IMR-90 (cell line): Measurements from ENCODE around the gene ABHD5. TPM values are rescaled to one million over a fixed set of nuclear protein-coding genes. Genes with fewer than 3 reads are reported as not detected.

Experiments
- ATAC-seq: fragments of 200-7000 bp; cut with Tn5 transposase; 2 replicates; pipeline ENCODE4 v1.9.1; 2020; ENCODE audit warnings: low read depth, mild to moderate bottlenecking, moderate library complexity
- BruUV-seq: library from RNA; stranded (reverse); fragments of 400-500 nt; replicated peaks from 2 replicates; lab custom pipeline; 2021; lab: Mats Ljungman, UMichigan
- CTCF ChIA-PET: fragments of 300-600 bp; formaldehyde crosslinking; extraction: SDS; loops from one replicate; lab custom pipeline; 2021; ENCODE audit warnings: antibody characterized with exemption; lab: Yijun Ruan, JAX
- POLR2A ChIA-PET: fragments of 300-600 bp; sonication (Branson Sonifier 250); formaldehyde crosslinking; loops from one replicate; lab custom pipeline; 2022; ENCODE audit warnings: antibody characterized with exemption; ENCODE audit not compliant: unreplicated experiment; lab: Charles Lee
- DNase-seq: peaks from one replicate; pipeline ENCODE4 v3.0.0; 2013
- H2AFZ ChIP-seq: replicated peaks from 2 replicates; pipeline ENCODE3; 2013; ENCODE audit warnings: low read length, mild to moderate bottlenecking; ENCODE audit not compliant: poor library complexity
- H2AK5ac ChIP-seq: 2 replicates; pipeline ENCODE4 v1.6.1; 2013; ENCODE audit warnings: low read depth, low read length, inconsistent platforms
- H2AK9ac ChIP-seq: replicated peaks from 2 replicates; pipeline ENCODE3; 2013; ENCODE audit warnings: mild to moderate bottlenecking, low read depth, low read length, moderate library complexity; ENCODE audit not compliant: poor library complexity
- H2BK120ac ChIP-seq: 2 replicates; pipeline ENCODE4 v1.6.1; 2013; ENCODE audit warnings: low read depth, low read length, inconsistent platforms
- H2BK15ac ChIP-seq: 3 replicates; pipeline ENCODE4 v1.6.1; 2013; ENCODE audit warnings: low read depth, low read length, inconsistent platforms
- H2BK20ac ChIP-seq: 2 replicates; pipeline ENCODE4 v1.6.1; 2013; ENCODE audit warnings: low read depth, mild to moderate bottlenecking, inconsistent platforms, low read length, moderate library complexity
- H2BK5ac ChIP-seq: 2 replicates; pipeline ENCODE4 v1.6.1; 2013; ENCODE audit warnings: mild to moderate bottlenecking, low read depth, low read length, inconsistent platforms; ENCODE audit not compliant: poor library complexity, severe bottlenecking
- H3K14ac ChIP-seq: replicated peaks from 2 replicates; pipeline ENCODE4 v1.6.1; 2013; ENCODE audit warnings: low read depth, low read length, inconsistent platforms
- H3K18ac ChIP-seq: 2 replicates; pipeline ENCODE4 v1.6.1; 2013; ENCODE audit warnings: low read depth, low read length, control low read depth
- H3K23ac ChIP-seq: 2 replicates; pipeline ENCODE4 v1.6.1; 2013; ENCODE audit warnings: low read depth, low read length, inconsistent platforms
- H3K27ac ChIP-seq: 2 replicates; pipeline ENCODE4 v1.5.1; 2013; ENCODE audit warnings: mild to moderate bottlenecking, control low read depth, low read length; ENCODE audit not compliant: insufficient read depth
- H3K27me3 ChIP-seq: 2 replicates; pipeline ENCODE4 v1.6.1; 2013; ENCODE audit warnings: low read length; ENCODE audit not compliant: control insufficient read depth, insufficient read depth
- H3K36me3 ChIP-seq: 2 replicates; pipeline ENCODE4 v1.6.1; 2013; ENCODE audit warnings: low read length, mixed read lengths; ENCODE audit not compliant: control insufficient read depth, insufficient read depth
- H3K4ac ChIP-seq: 2 replicates; pipeline ENCODE4 v1.6.1; 2013; ENCODE audit warnings: low read depth, low read length, inconsistent platforms
- H3K4me1 ChIP-seq: 2 replicates; pipeline ENCODE4 v1.6.1; 2013; ENCODE audit warnings: low read length, mixed read lengths; ENCODE audit not compliant: control insufficient read depth, insufficient read depth
- H3K4me2 ChIP-seq: 2 replicates; pipeline ENCODE4 v1.6.1; 2013; ENCODE audit warnings: low read depth, mild to moderate bottlenecking, control low read depth, low read length, moderate library complexity
- H3K4me3 ChIP-seq: 2 replicates; pipeline ENCODE4 v1.5.1; 2013; ENCODE audit warnings: low read depth, mild to moderate bottlenecking, control low read depth, low read length, moderate library complexity; ENCODE audit not compliant: insufficient read depth
- H3K56ac ChIP-seq: 2 replicates; pipeline ENCODE4 v1.6.1; 2013; ENCODE audit warnings: low read length, inconsistent platforms; ENCODE audit not compliant: insufficient read depth; ENCODE audit errors: extremely low read depth
- H3K79me1 ChIP-seq, 2 experiments: 2 replicates each; pipeline ENCODE4 v1.6.1; 2013; ENCODE audit warnings: low read length in 2 of 2, inconsistent platforms in 1 of 2, low read depth in 1 of 2
- H3K9ac ChIP-seq: 2 replicates; pipeline ENCODE4 v1.6.1; 2013; ENCODE audit warnings: low read depth, low read length, control low read depth
- H3K9me1 ChIP-seq: 2 replicates; pipeline ENCODE4 v1.6.1; 2013; ENCODE audit warnings: low read length, inconsistent platforms; ENCODE audit not compliant: insufficient read depth
- H3K9me3 ChIP-seq: 2 replicates; pipeline ENCODE4 v1.6.1; 2013; ENCODE audit warnings: low read length; ENCODE audit not compliant: control insufficient read depth, insufficient read depth
- H4K20me1 ChIP-seq: 2 replicates; pipeline ENCODE4 v1.6.1; 2013; ENCODE audit warnings: low read length, inconsistent platforms; ENCODE audit not compliant: insufficient read depth
- H4K5ac ChIP-seq: 2 replicates; pipeline ENCODE4 v1.6.1; 2013; ENCODE audit warnings: mild to moderate bottlenecking, low read depth, low read length, control low read depth
- H4K8ac ChIP-seq, 2 experiments: 2 replicates each; pipeline ENCODE4 v1.6.1; 2013; ENCODE audit warnings: low read depth in 2 of 2, low read length in 2 of 2, control low read depth in 1 of 2, inconsistent platforms in 1 of 2
- H4K91ac ChIP-seq: 2 replicates; pipeline ENCODE4 v1.6.1; 2013; ENCODE audit warnings: low read depth, low read length, inconsistent platforms; ENCODE audit not compliant: insufficient read depth
- BHLHE40 ChIP-seq: fragments of 150-350 bp; IDR thresholded peaks from 2 replicates; pipeline ENCODE4 v1.6.1; 2016; ENCODE audit warnings: mild to moderate bottlenecking, low read depth, low read length
- CHD1 ChIP-seq: IDR thresholded peaks from 2 replicates; pipeline ENCODE4 v1.6.1; 2012; ENCODE audit warnings: low read depth, low read length, improper control_type of control experiment
- ELK1 ChIP-seq: fragments of 150-350 bp; IDR thresholded peaks from 2 replicates; pipeline ENCODE4 v1.6.1; 2016; ENCODE audit warnings: low read depth, mild to moderate bottlenecking, low read length, moderate library complexity, borderline replicate concordance
- FOS ChIP-seq: fragments of 150-350 bp; IDR thresholded peaks from 2 replicates; pipeline ENCODE4 v1.6.1; 2016; ENCODE audit warnings: low read depth, low read length
- MAZ ChIP-seq: IDR thresholded peaks from 2 replicates; pipeline ENCODE4 v1.6.1; 2012; ENCODE audit warnings: low read depth, mild to moderate bottlenecking, low read length, improper control_type of control experiment, moderate library complexity, borderline replicate concordance
- MXI1 ChIP-seq: IDR thresholded peaks from 2 replicates; pipeline ENCODE4 v1.6.1; 2012; ENCODE audit warnings: low read depth, mild to moderate bottlenecking, low read length, moderate library complexity, borderline replicate concordance
- NFE2L2 ChIP-seq: fragments of 150-350 bp; IDR thresholded peaks from 2 replicates; pipeline ENCODE4 v1.6.1; 2016; ENCODE audit warnings: low read depth, mild to moderate bottlenecking, low read length
- POLR2A ChIP-seq: IDR thresholded peaks from 2 replicates; pipeline ENCODE4 v1.6.1; 2012; ENCODE audit warnings: mild to moderate bottlenecking, low read depth, low read length
- RAD21 ChIP-seq: IDR thresholded peaks from 2 replicates; pipeline ENCODE4 v1.6.1; 2012; ENCODE audit warnings: low read length, improper control_type of control experiment
- RCOR1 ChIP-seq: IDR thresholded peaks from 2 replicates; pipeline ENCODE4 v1.6.1; 2012; ENCODE audit warnings: mild to moderate bottlenecking, low read length, improper control_type of control experiment; ENCODE audit not compliant: insufficient replicate concordance
- RFX5 ChIP-seq: IDR thresholded peaks from 2 replicates; pipeline ENCODE4 v1.8.0; 2012; ENCODE audit warnings: low read depth, mild to moderate bottlenecking, low read length, moderate library complexity
- USF2 ChIP-seq: fragments of 150-350 bp; IDR thresholded peaks from 2 replicates; pipeline ENCODE4 v1.6.1; 2017; ENCODE audit warnings: mild to moderate bottlenecking, antibody characterized with exemption, low read length, low read depth
- dilution Hi-C: fragments of 300-500 bp; cut with HindIII; formaldehyde crosslinking; loops from one replicate; pipeline ENCODE4 v1.14.3; 2018; ENCODE audit warnings: low sequenced_read_pairs; ENCODE audit not compliant: unreplicated experiment
- in situ Hi-C: fragments of 300-500 bp; cut with MboI; formaldehyde crosslinking; loops from 3 replicates; pipeline ENCODE4 v1.14.3; 2019; ENCODE audit warnings: low sequenced_read_pairs, inconsistent platforms, mixed read lengths
- intact Hi-C: fragments of 100-400 bp; cut with micrococcal nuclease; formaldehyde crosslinking; loops from 2 replicates; pipeline ENCODE4 v1.10.0; 2022
- polyA plus RNA-seq, 3 experiments: library from polyadenylated mRNA; depleted of rRNA; stranded (reverse); fragments of >200 nt; gene quantifications; 2 replicates each; pipeline ENCODE4 v1.2.3, GENCODE V29; 2012; ENCODE audit warnings: low replicate concordance in 1 of 3
- total RNA-seq: library from RNA; depleted of rRNA; stranded (reverse); fragments of >200 nt; gene quantifications from 2 replicates; pipeline ENCODE4 v1.2.3, GENCODE V29; 2012

The ABHD5 gene
- total and polyA plus RNA-seq, 2 of the 4 experiments (the other 2 are of a cell fraction) = 15.8 to 33.2 TPM

GRCh38 chr3:43710607-43711006, 19.9 kb downstream of the ABHD5 start:
- CTCF ChIA-PET = no interaction called here

More at GRCh38 chr3:43710607-43711006, 19.9 kb downstream of the ABHD5 start:
- Histone ChIP-seq H3K56ac (no peak overlapping the region), H3K27ac (no peak overlapping the region), H3K4me1 (peaks cover 11% of the 10 kb centered on the region), H3K4me3 (no peak overlapping the region), H4K20me1 (no peaks in the 10 kb centered on the region), H2AK5ac (no peak overlapping the region), H2BK120ac (peak overlapping the region; percentile 25; the same call in 1 of the 2 replicates), H4K5ac (no peak overlapping the region), H3K23ac (no peak overlapping the region), H3K36me3 (peaks cover 36% of the 10 kb centered on the region), H2AK9ac (no peak overlapping the region), H3K4ac (no peak overlapping the region), H2BK5ac (no peak overlapping the region), H3K4me2 (no peak overlapping the region), H2BK20ac (peak overlapping the region; percentile 36; the same call in 1 of the 2 replicates), H4K91ac (0 out of 2 replicates have a peak overlapping the region, but pooled peaks have one; percentile 70), H3K18ac (peak overlapping the region; percentile 44; the same call in 1 of the 2 replicates), H3K9ac (no peak overlapping the region), H3K9me3 (no peaks in the 10 kb centered on the region), H2AFZ (no peak overlapping the region), H2BK15ac (peak overlapping the region; percentile 73; the same call in 2 of the 3 replicates), H3K9me1 (0 out of 2 replicates have a peak, but pooled peaks cover 3% of the 10 kb centered on the region), H3K79me1 (peaks cover 6 to 10% of the 10 kb centered on the region in 2 experiments; a peak in 1 of 4 replicates), H3K14ac (no peak overlapping the region), H4K8ac (peak overlapping the region in 1 of 2 experiments; percentile 59; a peak in 1 of 4 replicates), H3K27me3 (no peaks in the 10 kb centered on the region)
- DNase-seq = no peak
- intact Hi-C loops = no loop called here
- in situ Hi-C loops = no loop called here
- dilution Hi-C loops = no loop called here
- no peak for TF ChIP-seq MXI1
- no peak for TF ChIP-seq NFE2L2
- TF ChIP-seq RCOR1 = no peak
- TF ChIP-seq POLR2A = no peak
- no peak for TF ChIP-seq BHLHE40
- no peak for TF ChIP-seq RFX5
- TF ChIP-seq ELK1 = no peak
- TF ChIP-seq CHD1 = no peak
- no peak for TF ChIP-seq MAZ
- no peak for TF ChIP-seq FOS
- TF ChIP-seq USF2 = no peak
- TF ChIP-seq RAD21 = no peak
- POLR2A ChIA-PET = no interaction called here
- no TSS peak for BruUV-seq
- no peak for ATAC-seq
